GM10266 (cell line): ENCODE measurements around the gene CLEC2L.

Experiments
- DNase-seq: peaks from one replicate; pipeline ENCODE4 v3.0.0; 2012; ENCODE audit errors: extremely low spot score
- TF ChIP-seq, protein P1 (sequence below): IDR thresholded peaks from 2 replicates; pipeline ENCODE4 v1.5.1; 2012; ENCODE audit warnings: mild to moderate bottlenecking, low read depth; ENCODE audit not compliant: control insufficient read depth, insufficient read depth; ENCODE audit errors: missing control alignments

The CLEC2L gene

DNA sequence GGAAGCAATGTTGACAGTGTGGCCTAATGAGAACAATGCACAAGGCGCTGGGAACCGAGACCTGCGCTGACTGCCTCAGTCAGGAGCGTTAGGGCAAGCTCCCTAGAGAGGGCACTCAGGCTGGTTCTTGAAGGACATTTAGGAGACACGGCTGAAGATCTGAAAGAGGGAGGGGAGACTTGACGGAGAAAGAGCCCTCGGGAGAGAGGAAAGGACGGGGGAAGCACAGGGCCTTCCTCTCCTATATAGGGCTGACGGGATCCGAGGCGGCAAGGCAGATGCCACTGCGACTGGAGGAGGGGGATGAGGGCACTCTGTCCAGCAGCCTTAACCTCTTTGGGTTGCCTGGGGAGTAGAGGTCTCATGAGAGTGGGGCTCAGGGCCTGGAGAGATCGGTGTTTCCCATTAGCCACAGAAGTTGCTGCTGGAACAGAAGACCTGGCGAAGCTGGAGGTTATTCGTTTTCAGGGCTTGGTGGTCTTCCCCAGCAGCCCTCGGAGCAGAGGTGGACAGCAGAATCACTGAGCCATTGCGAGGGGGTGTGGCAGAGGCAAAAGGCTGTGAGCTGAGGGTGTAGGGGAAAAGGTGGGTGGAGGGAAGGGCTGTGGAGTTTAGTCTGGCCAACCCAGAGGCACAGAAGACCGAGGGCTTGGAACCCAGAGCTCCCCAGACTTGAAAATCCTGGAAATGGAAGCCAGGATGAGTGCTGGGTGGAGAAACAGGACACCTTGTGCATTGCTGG, 36.0 kb downstream of the CLEC2L start:
- TF ChIP-seq, protein P1, sequence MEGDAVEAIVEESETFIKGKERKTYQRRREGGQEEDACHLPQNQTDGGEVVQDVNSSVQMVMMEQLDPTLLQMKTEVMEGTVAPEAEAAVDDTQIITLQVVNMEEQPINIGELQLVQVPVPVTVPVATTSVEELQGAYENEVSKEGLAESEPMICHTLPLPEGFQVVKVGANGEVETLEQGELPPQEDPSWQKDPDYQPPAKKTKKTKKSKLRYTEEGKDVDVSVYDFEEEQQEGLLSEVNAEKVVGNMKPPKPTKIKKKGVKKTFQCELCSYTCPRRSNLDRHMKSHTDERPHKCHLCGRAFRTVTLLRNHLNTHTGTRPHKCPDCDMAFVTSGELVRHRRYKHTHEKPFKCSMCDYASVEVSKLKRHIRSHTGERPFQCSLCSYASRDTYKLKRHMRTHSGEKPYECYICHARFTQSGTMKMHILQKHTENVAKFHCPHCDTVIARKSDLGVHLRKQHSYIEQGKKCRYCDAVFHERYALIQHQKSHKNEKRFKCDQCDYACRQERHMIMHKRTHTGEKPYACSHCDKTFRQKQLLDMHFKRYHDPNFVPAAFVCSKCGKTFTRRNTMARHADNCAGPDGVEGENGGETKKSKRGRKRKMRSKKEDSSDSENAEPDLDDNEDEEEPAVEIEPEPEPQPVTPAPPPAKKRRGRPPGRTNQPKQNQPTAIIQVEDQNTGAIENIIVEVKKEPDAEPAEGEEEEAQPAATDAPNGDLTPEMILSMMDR: no peak
- no peak for DNase-seq

DNA sequence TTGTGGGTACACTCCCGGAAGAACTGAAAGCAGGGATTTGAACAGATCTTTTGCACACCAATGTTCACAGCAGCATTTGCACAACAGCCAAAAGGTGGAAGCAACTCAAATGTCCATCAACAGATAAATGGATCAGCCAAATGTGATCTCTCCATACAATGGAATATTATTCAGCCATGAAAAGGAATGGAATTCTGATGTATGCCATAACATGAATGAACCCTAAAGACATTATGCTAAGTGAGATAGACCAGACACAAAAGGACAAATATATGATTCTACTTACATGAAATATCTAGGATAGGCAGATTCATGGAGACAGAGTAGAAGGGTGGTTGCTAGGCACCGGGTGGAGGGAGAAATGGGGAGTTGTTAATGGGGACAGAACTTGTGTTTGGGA, 36.7 kb downstream of the CLEC2L start:
- TF ChIP-seq, protein P1: no peak

DNA sequence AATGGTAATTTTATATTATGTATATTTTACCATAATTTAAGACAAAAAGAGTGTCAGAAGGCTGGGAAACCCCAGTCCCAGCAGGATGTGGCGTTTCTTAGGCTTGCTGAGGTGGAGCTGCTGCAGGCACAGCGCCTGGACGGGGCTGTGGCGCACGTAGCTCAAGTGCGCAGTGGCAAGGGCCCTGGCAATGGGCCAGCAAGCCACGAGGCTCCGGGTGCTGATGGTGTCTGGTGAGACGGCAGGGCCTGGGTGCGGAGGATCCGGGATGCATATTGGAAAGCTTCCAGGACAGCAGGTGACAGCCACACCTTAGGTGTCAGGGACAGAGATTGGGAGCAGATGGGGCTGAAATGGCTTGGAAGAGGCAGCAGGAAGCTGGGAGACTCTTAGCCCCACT, 37.2 kb downstream of the CLEC2L start:
- TF ChIP-seq, protein P1: no peak

More for the DNA sequence above, 36.7 kb downstream of the CLEC2L start:
- DNase-seq: no peak

DNA sequence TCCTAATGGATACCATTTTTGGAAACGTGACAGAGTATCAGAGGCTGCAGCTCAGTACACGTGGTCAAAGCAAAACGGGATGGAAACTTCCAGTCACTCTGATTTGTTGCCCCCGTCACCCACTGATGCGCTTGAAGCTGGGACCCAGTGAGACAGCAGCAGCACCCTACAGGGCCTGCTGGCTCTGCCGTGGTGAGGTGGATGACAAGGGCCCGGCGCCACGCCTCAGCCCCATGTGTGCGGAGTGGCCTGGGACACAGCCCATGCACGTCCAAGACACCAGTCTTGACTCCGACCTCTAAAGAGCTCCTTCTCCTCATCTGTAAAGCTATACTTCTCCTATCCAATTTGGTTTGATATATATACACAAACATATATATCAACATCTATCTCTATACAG, 39.0 kb downstream of the CLEC2L start:
- DNase-seq: no peak
- TF ChIP-seq, protein P1: no peak

More for the DNA sequence above, 37.2 kb downstream of the CLEC2L start:
- DNase-seq: no peak

DNA sequence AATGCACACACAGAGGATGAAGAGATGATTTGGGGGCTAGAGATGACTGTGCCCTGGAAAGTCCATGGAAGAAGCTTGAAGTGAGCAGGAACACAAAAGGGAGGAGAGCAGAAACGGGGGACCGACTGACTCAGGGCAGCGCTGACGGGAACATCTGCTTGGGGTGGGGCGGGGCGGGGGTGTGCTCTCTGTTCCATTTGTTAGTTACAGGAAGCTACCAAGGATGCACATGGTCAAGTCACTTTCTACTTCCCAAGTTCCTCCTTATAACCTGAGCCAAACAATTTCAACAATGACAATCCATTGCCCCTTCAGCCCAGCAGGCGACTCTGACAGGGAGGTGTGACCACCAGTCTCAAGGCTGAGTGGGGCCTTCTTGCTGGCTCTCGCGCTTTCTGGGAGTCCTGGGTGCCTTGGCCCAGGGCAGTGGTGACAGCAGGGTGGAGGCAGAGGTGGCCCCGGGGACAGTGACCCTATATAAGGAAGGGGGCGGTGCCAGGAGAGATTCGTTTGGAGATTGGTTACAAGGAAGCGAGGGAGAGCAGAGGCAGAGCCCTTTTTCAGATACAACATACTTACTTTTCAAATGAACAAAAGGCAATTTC, 39.6 kb downstream of the CLEC2L start:
- TF ChIP-seq, protein P1: no peak
- no peak for DNase-seq

DNA sequence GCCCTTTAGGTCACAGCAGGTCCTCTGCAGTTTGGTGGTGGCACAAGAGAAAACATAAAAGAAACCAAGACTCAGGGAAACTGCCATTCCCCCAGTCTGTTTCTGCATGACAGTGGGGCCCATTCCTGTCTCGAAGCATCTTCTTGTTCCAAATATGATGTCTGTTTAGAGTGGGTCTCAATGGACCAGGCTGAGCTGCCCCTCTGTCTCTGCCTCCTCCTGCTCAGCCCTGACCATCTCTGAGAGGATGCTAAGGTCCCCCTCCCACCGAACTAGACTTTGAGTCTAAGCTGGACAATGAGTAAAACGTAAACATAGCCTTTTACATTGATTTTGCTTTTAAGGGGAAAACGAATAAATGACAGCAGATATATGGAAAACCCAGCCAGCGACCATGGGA, 40.4 kb downstream of the CLEC2L start:
- TF ChIP-seq, protein P1: no peak
- no peak for DNase-seq

DNA sequence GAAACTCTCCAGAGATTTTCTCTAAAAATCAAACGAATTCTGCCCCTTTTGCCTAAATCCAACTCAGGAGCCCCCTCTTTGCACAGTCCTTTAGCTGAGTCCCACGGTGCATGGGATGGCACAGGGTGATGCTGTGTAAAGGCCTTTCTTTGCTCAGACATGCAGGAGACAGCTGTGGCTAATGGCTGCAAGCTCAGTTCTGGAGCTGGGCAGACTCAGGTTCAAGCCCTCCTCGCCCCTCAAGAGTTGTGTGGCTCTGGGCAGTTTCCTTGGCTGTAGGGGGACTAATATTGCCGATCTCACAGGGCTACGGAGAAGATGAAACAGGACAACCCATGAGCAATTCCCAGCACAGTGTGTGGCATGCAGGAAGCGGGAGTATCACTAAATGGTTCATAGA, 42.6 kb downstream of the CLEC2L start:
- DNase-seq: no peak
- TF ChIP-seq, protein P1: no peak
